NT2/D1 (cell line): ENCODE results near the gene ADPRM.

ENCODE experiments used
- YY1 ChIP-seq: IDR thresholded peaks from 2 replicates; pipeline ENCODE4 v1.6.1; 2011; ENCODE audit not compliant: insufficient read length, insufficient read depth
- ZNF274 ChIP-seq: IDR thresholded peaks from 2 replicates; pipeline ENCODE4 v1.6.1; 2011; ENCODE audit warnings: mild to moderate bottlenecking, low read depth, low read length

DNA sequence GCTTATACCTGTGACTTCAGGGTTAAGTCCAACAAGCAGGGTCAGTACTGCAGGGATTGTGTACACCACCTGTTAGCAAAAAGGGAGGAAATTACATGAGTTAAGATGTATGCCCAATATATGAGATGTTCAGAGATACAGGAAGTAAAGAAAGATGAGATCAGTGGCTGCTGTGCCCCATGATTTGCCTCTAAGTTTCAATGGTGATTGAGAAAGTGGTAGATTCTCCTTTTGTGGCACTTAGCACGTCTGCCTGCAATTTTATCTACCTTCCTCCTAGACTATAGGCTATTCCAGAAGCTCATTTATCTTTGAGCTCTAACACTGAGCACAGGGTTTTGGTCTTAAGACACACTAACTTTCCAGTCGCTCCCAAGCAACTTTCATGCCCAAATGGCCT is 28.8 kb downstream of the ADPRM start:
- no peak for TF ChIP-seq ZNF274
- TF ChIP-seq YY1: no peak
